Mesothelial cell of epicardium (in vitro differentiated cells): ENCODE results near the gene NDFIP1. TPM values are rescaled to one million over a fixed set of nuclear protein-coding genes. Genes with fewer than 3 reads are reported as not detected.

Source experiments
- DNase-seq, 2 experiments: peaks; one replicate each; pipeline ENCODE4 v3.0.0; 2021; ENCODE audit warnings: low spot score in 2 of 2; ENCODE audit not compliant: unreplicated experiment in 2 of 2
- H3K27ac Mint-ChIP-seq: 2 replicates; pipeline ENCODE4 v1.8.0; 2021; ENCODE audit warnings: mixed read lengths
- H3K27me3 Mint-ChIP-seq: 2 replicates; pipeline ENCODE4 v1.8.0; 2021; ENCODE audit warnings: low read depth, mixed read lengths
- H3K36me3 Mint-ChIP-seq: 2 replicates; pipeline ENCODE4 v1.8.0; 2021; ENCODE audit warnings: mixed read lengths
- H3K4me1 Mint-ChIP-seq: 2 replicates; pipeline ENCODE4 v1.8.0; 2021; ENCODE audit warnings: mixed read lengths
- H3K4me3 Mint-ChIP-seq: 2 replicates; pipeline ENCODE4 v1.8.0; 2021; ENCODE audit warnings: mild to moderate bottlenecking, moderate library complexity, mixed read lengths
- H3K9me3 Mint-ChIP-seq: 2 replicates; pipeline ENCODE4 v1.8.0; 2021; ENCODE audit warnings: mixed read lengths
- CTCF ChIP-seq: fragments of 200-600 bp; sonication (generic); IDR thresholded peaks from one replicate; pipeline ENCODE4 v1.5.0; 2021; ENCODE audit warnings: antibody characterized with exemption; ENCODE audit not compliant: unreplicated experiment
- total RNA-seq: library from RNA; stranded (reverse); gene quantifications from 3 replicates; pipeline ENCODE4 v1.2.1, GENCODE V29; 2021

NDFIP1 gene
- total RNA-seq = 63.2 to 67.9 TPM (median 66.1 TPM) in 3 replicates

DNA sequence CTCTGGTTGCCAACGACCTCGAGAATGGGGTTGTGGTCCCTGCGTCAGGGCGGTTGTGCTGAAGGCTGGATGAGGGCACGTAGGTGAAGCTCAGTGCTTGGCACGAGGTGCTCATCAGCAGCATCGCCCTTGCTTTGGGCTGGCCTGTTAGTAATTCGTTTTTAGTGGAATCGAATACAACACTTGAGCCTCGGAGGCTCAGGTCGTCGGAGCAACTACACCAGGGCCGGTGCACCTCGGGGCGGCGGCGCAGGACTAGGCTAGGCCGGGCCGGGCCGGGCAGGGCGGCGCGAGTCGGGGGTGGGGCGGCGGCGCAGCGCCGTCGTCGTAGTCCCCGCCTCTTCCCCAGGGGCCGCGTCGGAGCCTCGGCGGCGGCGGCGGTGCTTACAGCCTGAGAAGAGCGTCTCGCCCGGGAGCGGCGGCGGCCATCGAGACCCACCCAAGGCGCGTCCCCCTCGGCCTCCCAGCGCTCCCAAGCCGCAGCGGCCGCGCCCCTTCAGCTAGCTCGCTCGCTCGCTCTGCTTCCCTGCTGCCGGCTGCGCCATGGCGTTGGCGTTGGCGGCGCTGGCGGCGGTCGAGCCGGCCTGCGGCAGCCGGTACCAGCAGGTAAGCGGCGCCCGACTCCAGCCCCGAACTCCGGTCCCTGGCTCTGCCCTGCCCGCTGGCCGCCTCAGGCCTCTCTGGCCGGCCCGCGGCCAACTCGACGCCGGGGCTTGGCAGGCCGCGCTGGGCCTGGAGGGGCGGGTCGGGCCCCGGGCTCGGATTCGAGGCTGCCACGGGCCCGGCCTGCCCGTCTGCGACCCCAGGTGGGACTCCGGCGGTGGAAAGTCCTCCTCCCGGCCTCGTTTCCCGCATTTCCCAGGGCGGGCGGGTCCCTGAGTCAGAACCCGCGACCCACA is at the start of gene NDFIP1:
Gene NDFIP1 (plus strand): TSS at position 348 of the 899 bp plus-strand sequence. CDS start 196 bp downstream, at position 544.
- peak within 1 kb of the TSS; percentile 94 for H3K27ac Mint-ChIP-seq
- peaks cover 5% of the 10 kb centered on the region for H3K9me3 Mint-ChIP-seq
- peaks cover 13% of the 10 kb centered on the region for H3K36me3 Mint-ChIP-seq
- TF ChIP-seq CTCF = no peak
- peak; percentile 72 to 84 for DNase-seq
- peaks cover 27% of the 10 kb centered on the region for H3K4me1 Mint-ChIP-seq
- peak within 1 kb of the TSS; percentile 79 for H3K4me3 Mint-ChIP-seq
- no peaks in the 10 kb centered on the region for H3K27me3 Mint-ChIP-seq

- no peaks in the 10 kb centered on the region for H3K9me3 Mint-ChIP-seq
- H3K27ac Mint-ChIP-seq = peak overlapping the region; percentile 7
- no peaks in the 10 kb centered on the region for H3K27me3 Mint-ChIP-seq
- DNase-seq = no peak
- no peak for TF ChIP-seq CTCF
- peaks cover 47% of the 10 kb centered on the region for H3K4me1 Mint-ChIP-seq
- no peaks in the 10 kb centered on the region for H3K36me3 Mint-ChIP-seq
- no peak overlapping the region for H3K4me3 Mint-ChIP-seq
Observed at GRCh38 chr5:142059304-142059940, 49.2 kb upstream of the NDFIP1 start.

DNA sequence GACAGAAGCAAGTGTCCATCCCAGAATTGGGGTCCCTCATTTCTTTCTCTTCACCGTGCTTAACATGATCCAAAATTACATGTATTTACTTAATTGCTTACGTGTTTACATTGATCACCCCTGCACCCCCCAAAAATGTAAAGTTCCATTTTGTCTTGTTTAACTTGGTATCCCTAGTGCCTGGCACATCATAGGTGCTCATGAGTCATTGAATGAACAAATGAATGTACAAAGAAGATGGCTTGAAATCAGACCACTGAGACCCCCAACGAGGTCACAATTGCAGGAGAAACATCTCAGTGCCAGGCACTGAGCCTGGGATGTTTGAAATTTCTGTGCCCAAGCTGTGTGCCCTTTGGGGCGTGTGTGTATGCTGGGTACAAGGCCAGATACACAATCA is 45.2 kb upstream of the NDFIP1 start:
- peaks cover 2% of the 10 kb centered on the region for H3K27me3 Mint-ChIP-seq

DNA sequence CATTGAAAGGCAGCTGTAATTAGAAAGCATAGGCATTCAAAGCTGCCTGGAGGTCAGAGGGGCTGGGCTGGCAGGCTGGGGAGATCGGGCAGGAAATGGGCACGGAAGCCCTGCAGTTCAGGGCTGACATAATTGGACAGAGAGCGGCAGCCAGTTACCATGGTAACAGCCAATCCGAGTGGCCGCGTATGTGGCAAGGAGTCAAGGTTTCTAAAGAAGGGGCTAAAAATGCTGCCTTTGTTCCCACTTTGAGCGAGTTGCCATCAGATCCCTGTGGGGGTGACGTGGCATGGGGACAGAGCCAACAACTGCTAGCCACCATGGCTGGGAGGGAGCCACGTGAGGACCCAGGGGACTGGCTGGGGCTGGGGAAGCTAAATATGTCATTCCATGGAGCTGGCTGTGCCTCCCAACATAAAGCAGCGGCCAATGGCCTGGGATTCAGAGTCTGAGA is 44.7 kb upstream of the NDFIP1 start:
- Mint-ChIP-seq H3K9me3 (no peaks in the 10 kb centered on the region), H3K27ac (no peak overlapping the region), H3K27me3 (peaks cover 2% of the 10 kb centered on the region), H3K4me3 (peak overlapping the region; percentile 48), H3K36me3 (no peaks in the 10 kb centered on the region), H3K4me1 (peaks cover 17% of the 10 kb centered on the region)
- no peak for TF ChIP-seq CTCF
- no peak for DNase-seq

More for the DNA sequence above, 45.2 kb upstream of the NDFIP1 start:
- no peaks in the 10 kb centered on the region for H3K36me3 Mint-ChIP-seq
- peaks cover 19% of the 10 kb centered on the region for H3K4me1 Mint-ChIP-seq
- no peak for DNase-seq
- no peak for TF ChIP-seq CTCF
- H3K9me3 Mint-ChIP-seq = no peaks in the 10 kb centered on the region
- H3K4me3 Mint-ChIP-seq = no peak overlapping the region
- no peak overlapping the region for H3K27ac Mint-ChIP-seq

GRCh38 chr5:142065273-142065672 is 43.3 kb upstream of the NDFIP1 start:
- H3K4me1 Mint-ChIP-seq = peaks cover 11% of the 10 kb centered on the region
- H3K36me3 Mint-ChIP-seq = no peaks in the 10 kb centered on the region
- H3K27ac Mint-ChIP-seq = no peak overlapping the region
- H3K4me3 Mint-ChIP-seq = no peak overlapping the region
- H3K9me3 Mint-ChIP-seq = no peaks in the 10 kb centered on the region
- peaks cover 2% of the 10 kb centered on the region for H3K27me3 Mint-ChIP-seq
- TF ChIP-seq CTCF = no peak
- DNase-seq = no peak
